OCI-LY7 (cell line): ENCODE data around the gene CD2AP. TPM values are rescaled to one million over a fixed set of nuclear protein-coding genes. Genes with fewer than 3 reads are reported as not detected.
"Not testable (repeated sequence)": the region's sequence is repeated elsewhere in the genome, so short reads cannot be mapped to it uniquely, and the experiment has no call there.

Experiments
- BruUV-seq: library from RNA; stranded (reverse); fragments of 400-500 nt; replicated peaks from 2 replicates; lab custom pipeline; 2021; lab: Mats Ljungman, UMichigan
- CTCF ChIA-PET: fragments of 300-600 bp; sonication (Branson Sonifier 250); formaldehyde crosslinking; loops from one replicate; lab custom pipeline; 2022; ENCODE audit warnings: antibody characterized with exemption; ENCODE audit not compliant: unreplicated experiment; lab: Charles Lee
- POLR2A ChIA-PET: fragments of 300-600 bp; sonication (Branson Sonifier 250); formaldehyde crosslinking; loops from one replicate; lab custom pipeline; 2022; ENCODE audit warnings: antibody characterized with exemption; lab: Charles Lee
- DNase-seq: peaks from one replicate; pipeline ENCODE4 v3.0.0-alpha.2; 2015; ENCODE audit warnings: low spot score
- H2AFZ ChIP-seq: fragments of 200-600 bp; sonication (generic), shearing (Covaris generic); 2 replicates; pipeline ENCODE4 v1.6.1; 2014; ENCODE audit warnings: mild to moderate bottlenecking, antibody characterized with exemption, low read length, moderate library complexity
- H3K27ac ChIP-seq: fragments of 200-600 bp; sonication (generic); 2 replicates; pipeline ENCODE4 v1.5.1; 2014; ENCODE audit warnings: mixed run types, low read depth, mild to moderate bottlenecking, moderate library complexity, low read length, inconsistent platforms; ENCODE audit not compliant: poor library complexity, severe bottlenecking
- H3K36me3 ChIP-seq: fragments of 200-600 bp; sonication (generic); 2 replicates; pipeline ENCODE4 v1.6.1; 2014; ENCODE audit warnings: mild to moderate bottlenecking, antibody characterized with exemption, low read length, moderate library complexity, mixed read lengths; ENCODE audit not compliant: insufficient read depth
- H3K4me1 ChIP-seq: fragments of 200-600 bp; sonication (generic); 2 replicates; pipeline ENCODE4 v1.5.1; 2014; ENCODE audit warnings: mild to moderate bottlenecking, low read length; ENCODE audit not compliant: insufficient read depth, poor library complexity, severe bottlenecking
- H3K4me2 ChIP-seq: fragments of 200-600 bp; sonication (generic); 2 replicates; pipeline ENCODE4 v1.6.1; 2014; ENCODE audit warnings: mild to moderate bottlenecking, low read length
- H3K4me3 ChIP-seq: fragments of 200-600 bp; sonication (generic); 2 replicates; pipeline ENCODE4 v1.5.1; 2014; ENCODE audit warnings: mild to moderate bottlenecking, low read depth, low read length; ENCODE audit not compliant: poor library complexity, severe bottlenecking
- H3K79me2 ChIP-seq: fragments of 200-600 bp; sonication (generic); 2 replicates; pipeline ENCODE4 v1.6.1; 2016; ENCODE audit warnings: low read depth, mild to moderate bottlenecking, low read length, moderate library complexity, mixed read lengths; ENCODE audit not compliant: insufficient read depth
- H3K9me2 ChIP-seq: fragments of 200-600 bp; sonication (generic); 2 replicates; pipeline ENCODE4 v1.6.1; 2016; ENCODE audit warnings: mild to moderate bottlenecking, low read length, mixed read lengths; ENCODE audit not compliant: insufficient read depth
- H3K9me3 ChIP-seq: fragments of 200-600 bp; sonication (generic); 2 replicates; pipeline ENCODE4 v1.6.1; 2014; ENCODE audit warnings: mild to moderate bottlenecking, mixed run types, low read length, mixed read lengths
- H4K20me1 ChIP-seq: fragments of 200-600 bp; sonication (generic); 2 replicates; pipeline ENCODE4 v1.6.1; 2014; ENCODE audit warnings: mild to moderate bottlenecking, antibody characterized with exemption, low read length, moderate library complexity, mixed read lengths; ENCODE audit not compliant: insufficient read depth
- EZH2phosphoT487 ChIP-seq: fragments of 200-600 bp; sonication (generic); IDR thresholded peaks from 2 replicates; pipeline ENCODE4 v1.6.1; 2018; ENCODE audit warnings: low read depth, borderline replicate concordance, mild to moderate bottlenecking, mixed run types, antibody characterized with exemption, low read length, moderate library complexity, mixed read lengths
- intact Hi-C: fragments of 100-400 bp; cut with micrococcal nuclease; formaldehyde crosslinking; loops from one replicate; pipeline ENCODE4 v1.10.0; 2022; ENCODE audit not compliant: unreplicated experiment
- total RNA-seq, 2 experiments: library from RNA; depleted of rRNA in 1 of 2; stranded (reverse); fragments of >200 nt in 1 of 2; shearing (Covaris generic) in 1 of 2; gene quantifications; 2 replicates each; pipeline ENCODE4 v1.2.3, GENCODE V29; 2014 to 2022
- TF ChIP-seq, protein P1 (sequence below): fragments of 200-600 bp; sonication (generic); conservative IDR thresholded peaks from 2 replicates; pipeline ENCODE4 v1.5.1; 2014; ENCODE audit warnings: mild to moderate bottlenecking, antibody characterized with exemption, low read length, moderate library complexity, mixed read lengths

Gene CD2AP
- total RNA-seq, 2 experiments from 2014 or later: 26.6 to 58.0 TPM

- ChIA-PET POLR2A (interaction anchor here (0.7 kb wide), 1 partner anchor 37 kb away, joined by 3 read pairs; no protein-coding TSS in a partner anchor), CTCF (no interaction called here)
- Histone ChIP-seq H3K27ac (no peak overlapping the region), H2AFZ (no peak overlapping the region), H3K9me2 (no peaks in the 10 kb centered on the region), H3K9me3 (no peaks in the 10 kb centered on the region; the same call in 1 of the 2 replicates), H4K20me1 (no peaks in the 10 kb centered on the region), H3K4me3 (no peak overlapping the region), H3K4me2 (no peak overlapping the region), H3K36me3 (peaks cover 84% of the 10 kb centered on the region), H3K79me2 (peaks cover 24% of the 10 kb centered on the region; the same call in 1 of the 2 replicates), H3K4me1 (no peaks in the 10 kb centered on the region)
- intact Hi-C loops: no loop called here
- DNase-seq: no peak
- BruUV-seq: no TSS peak
- TF ChIP-seq, protein P1, sequence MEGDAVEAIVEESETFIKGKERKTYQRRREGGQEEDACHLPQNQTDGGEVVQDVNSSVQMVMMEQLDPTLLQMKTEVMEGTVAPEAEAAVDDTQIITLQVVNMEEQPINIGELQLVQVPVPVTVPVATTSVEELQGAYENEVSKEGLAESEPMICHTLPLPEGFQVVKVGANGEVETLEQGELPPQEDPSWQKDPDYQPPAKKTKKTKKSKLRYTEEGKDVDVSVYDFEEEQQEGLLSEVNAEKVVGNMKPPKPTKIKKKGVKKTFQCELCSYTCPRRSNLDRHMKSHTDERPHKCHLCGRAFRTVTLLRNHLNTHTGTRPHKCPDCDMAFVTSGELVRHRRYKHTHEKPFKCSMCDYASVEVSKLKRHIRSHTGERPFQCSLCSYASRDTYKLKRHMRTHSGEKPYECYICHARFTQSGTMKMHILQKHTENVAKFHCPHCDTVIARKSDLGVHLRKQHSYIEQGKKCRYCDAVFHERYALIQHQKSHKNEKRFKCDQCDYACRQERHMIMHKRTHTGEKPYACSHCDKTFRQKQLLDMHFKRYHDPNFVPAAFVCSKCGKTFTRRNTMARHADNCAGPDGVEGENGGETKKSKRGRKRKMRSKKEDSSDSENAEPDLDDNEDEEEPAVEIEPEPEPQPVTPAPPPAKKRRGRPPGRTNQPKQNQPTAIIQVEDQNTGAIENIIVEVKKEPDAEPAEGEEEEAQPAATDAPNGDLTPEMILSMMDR: no peak
- TF ChIP-seq EZH2phosphoT487: no peak
Measured at GRCh38 chr6:47545223-47545622, 67.6 kb downstream of the CD2AP start.

- Histone ChIP-seq H3K79me2 (peaks cover 14% of the 10 kb centered on the region; the same call in 1 of the 2 replicates), H3K4me1 (no peaks in the 10 kb centered on the region), H3K36me3 (peaks cover 83% of the 10 kb centered on the region), H3K4me3 (no peak overlapping the region), H3K27ac (no peak overlapping the region), H3K9me3 (no peaks in the 10 kb centered on the region; the same call in 1 of the 2 replicates), H3K4me2 (no peak overlapping the region), H2AFZ (no peak overlapping the region), H3K9me2 (no peaks in the 10 kb centered on the region), H4K20me1 (no peaks in the 10 kb centered on the region)
- TF ChIP-seq, protein P1: no peak
- no peak for TF ChIP-seq EZH2phosphoT487
- intact Hi-C loops: no loop called here
- DNase-seq: no peak
- ChIA-PET CTCF (interaction anchor here (0.5 kb wide), 1 partner anchor 11 kb away, joined by 4 read pairs; no protein-coding TSS in a partner anchor), POLR2A (interaction anchor here (0.7 to 1.1 kb wide), 2 partner anchors 33 to 390 kb away, joined by 3 read pairs; no protein-coding TSS in a partner anchor)
- no TSS peak for BruUV-seq
Measured at GRCh38 chr6:47551670-47552069, 74.1 kb downstream of the CD2AP start.

DNA sequence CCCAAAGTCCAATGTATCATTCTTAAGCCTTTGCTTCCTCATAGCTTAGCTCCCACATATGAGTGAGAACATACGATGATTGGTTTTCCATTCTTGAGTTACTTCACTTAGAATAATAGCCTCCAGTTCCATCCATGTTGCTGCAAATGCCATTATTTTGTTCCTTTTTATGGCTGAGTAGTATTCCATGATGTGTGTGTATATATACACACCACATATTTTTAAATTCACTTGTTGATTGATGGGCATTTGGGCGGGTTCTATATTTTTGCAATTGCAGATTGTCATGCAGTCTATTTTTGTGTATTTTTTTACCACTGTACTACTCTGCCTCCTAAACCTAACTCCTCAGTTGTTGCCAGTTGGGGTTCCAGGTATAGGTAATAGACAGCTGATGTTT lies 74.7 kb downstream of the CD2AP start:
- intact Hi-C loops: no loop called here
- POLR2A ChIA-PET: no interaction called here

DNA sequence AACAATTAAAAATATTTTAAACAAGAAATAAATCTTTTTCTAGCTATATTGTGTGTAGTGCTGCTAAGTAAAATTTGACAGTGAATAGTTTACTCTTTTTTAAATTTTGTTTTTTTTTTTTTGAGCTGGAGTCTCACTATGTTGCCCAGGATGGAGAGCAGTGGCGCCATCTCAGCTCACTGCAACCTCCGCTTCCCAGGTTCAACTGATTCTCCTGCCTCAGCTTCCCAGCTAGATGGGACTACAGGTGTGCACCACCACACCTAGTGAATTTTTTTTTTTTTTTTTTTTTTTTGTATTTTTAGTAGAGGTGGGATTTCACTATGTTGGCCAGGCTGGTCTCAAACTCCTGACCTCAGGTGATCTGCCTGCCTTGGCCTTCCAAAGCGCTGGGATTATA lies 75.7 kb downstream of the CD2AP start:
- H3K27ac ChIP-seq, H4K20me1 ChIP-seq, DNase-seq, H3K4me3 ChIP-seq, intact Hi-C loops, BruUV-seq, H3K4me1 ChIP-seq, H3K9me2 ChIP-seq, H3K4me2 ChIP-seq, H2AFZ ChIP-seq, H3K9me3 ChIP-seq: not testable (repeated sequence)
- H3K79me2 ChIP-seq: peaks cover 14% of the 10 kb centered on the region; the same call in 1 of the 2 replicates
- peaks cover 73% of the 10 kb centered on the region for H3K36me3 ChIP-seq
- ChIA-PET CTCF (interaction anchor here (0.7 to 1.1 kb wide), 2 partner anchors 28 to 521 kb away, joined by 3 read pairs; no protein-coding TSS in a partner anchor), POLR2A (interaction anchor here (0.6 to 1.1 kb wide), 5 partner anchors 9 to 25 kb away, joined by 3 to 6 read pairs (median 3); no protein-coding TSS in a partner anchor)

More for the DNA sequence above, 74.7 kb downstream of the CD2AP start:
- Histone ChIP-seq H3K4me2 (no peak overlapping the region), H2AFZ (no peak overlapping the region), H3K79me2 (peaks cover 14% of the 10 kb centered on the region; the same call in 1 of the 2 replicates), H3K36me3 (peaks cover 80% of the 10 kb centered on the region), H3K9me2 (no peaks in the 10 kb centered on the region), H3K4me3 (no peak overlapping the region), H3K27ac (no peak overlapping the region), H3K4me1 (no peaks in the 10 kb centered on the region), H3K9me3 (no peaks in the 10 kb centered on the region), H4K20me1 (no peaks in the 10 kb centered on the region)
- TF ChIP-seq, protein P1: no peak
- TF ChIP-seq EZH2phosphoT487: no peak
- no peak for DNase-seq
- no TSS peak for BruUV-seq
- CTCF ChIA-PET: no interaction called here
